Rectal smooth muscle tissue (tissue), 1 donor: ENCODE measurements around the gene PTBP1.

ENCODE experiments used
- H3K27ac ChIP-seq: one replicate; pipeline ENCODE4 v1.7.0; 2013; ENCODE audit warnings: low read depth, low read length, inconsistent platforms
- H3K27me3 ChIP-seq: one replicate; pipeline ENCODE4 v1.7.0; 2013; ENCODE audit warnings: low read length; ENCODE audit not compliant: control insufficient read depth, insufficient read depth
- H3K36me3 ChIP-seq: one replicate; pipeline ENCODE4 v1.7.0; 2013; ENCODE audit warnings: low read length; ENCODE audit not compliant: control insufficient read depth, insufficient read depth
- H3K4me1 ChIP-seq: one replicate; pipeline ENCODE4 v1.7.0; 2013; ENCODE audit warnings: low read length; ENCODE audit not compliant: control insufficient read depth, insufficient read depth
- H3K4me3 ChIP-seq: one replicate; pipeline ENCODE4 v1.7.0; 2013; ENCODE audit warnings: low read length
- H3K9ac ChIP-seq: one replicate; pipeline ENCODE4 v1.7.0; 2013; ENCODE audit warnings: low read length

PTBP1 gene

DNA sequence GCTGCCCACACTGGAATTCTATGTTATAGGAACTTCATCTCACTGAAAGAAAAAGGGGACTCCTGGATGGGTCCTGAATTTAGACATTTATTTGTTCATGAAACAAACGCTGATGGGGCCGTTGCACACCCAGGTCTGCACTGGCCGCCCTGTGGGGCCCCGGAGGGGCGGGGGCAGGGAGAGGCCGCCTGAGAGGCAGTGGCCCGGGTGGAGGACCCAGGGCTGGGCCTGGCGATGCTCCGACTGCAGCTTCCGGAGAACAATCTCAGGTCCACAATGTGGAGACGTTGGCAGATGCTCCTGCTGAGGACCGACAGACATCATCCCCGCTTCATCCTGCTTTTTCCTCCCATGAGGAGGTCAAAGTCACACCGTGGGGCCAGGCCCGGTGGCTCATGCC lies 16.3 kb upstream of the PTBP1 start:
- Histone ChIP-seq H3K4me1 (no peaks in the 10 kb centered on the region), H3K4me3 (no peak overlapping the region)

DNA sequence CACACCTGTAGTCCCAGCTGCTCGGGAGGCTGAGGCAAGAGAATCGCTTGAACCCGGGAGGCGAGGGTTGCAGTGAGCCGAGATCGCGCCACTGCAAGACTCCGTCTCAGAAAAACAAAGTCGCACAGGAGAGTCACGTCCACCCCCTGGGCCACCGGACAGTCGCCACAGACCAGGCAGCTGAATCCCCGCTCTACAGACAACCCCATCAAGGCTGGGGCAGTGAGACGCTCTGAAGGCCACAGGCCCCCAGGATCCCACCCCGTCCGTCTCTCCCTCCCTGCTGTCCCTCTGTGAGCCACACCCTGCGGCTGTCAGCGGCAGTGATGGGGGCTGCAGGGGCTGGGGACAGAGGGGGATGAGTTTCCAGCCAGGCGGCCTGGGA lies 15.5 kb upstream of the PTBP1 start:
- Histone ChIP-seq H3K4me1 (no peaks in the 10 kb centered on the region), H3K36me3 (no peaks in the 10 kb centered on the region), H3K27me3 (no peaks in the 10 kb centered on the region), H3K27ac (no peak overlapping the region), H3K4me3 (no peak overlapping the region), H3K9ac (no peak overlapping the region)

More for the DNA sequence above, 16.3 kb upstream of the PTBP1 start:
- Histone ChIP-seq H3K27me3 (no peaks in the 10 kb centered on the region), H3K9ac (no peak overlapping the region), H3K36me3 (no peaks in the 10 kb centered on the region), H3K27ac (no peak overlapping the region)

DNA sequence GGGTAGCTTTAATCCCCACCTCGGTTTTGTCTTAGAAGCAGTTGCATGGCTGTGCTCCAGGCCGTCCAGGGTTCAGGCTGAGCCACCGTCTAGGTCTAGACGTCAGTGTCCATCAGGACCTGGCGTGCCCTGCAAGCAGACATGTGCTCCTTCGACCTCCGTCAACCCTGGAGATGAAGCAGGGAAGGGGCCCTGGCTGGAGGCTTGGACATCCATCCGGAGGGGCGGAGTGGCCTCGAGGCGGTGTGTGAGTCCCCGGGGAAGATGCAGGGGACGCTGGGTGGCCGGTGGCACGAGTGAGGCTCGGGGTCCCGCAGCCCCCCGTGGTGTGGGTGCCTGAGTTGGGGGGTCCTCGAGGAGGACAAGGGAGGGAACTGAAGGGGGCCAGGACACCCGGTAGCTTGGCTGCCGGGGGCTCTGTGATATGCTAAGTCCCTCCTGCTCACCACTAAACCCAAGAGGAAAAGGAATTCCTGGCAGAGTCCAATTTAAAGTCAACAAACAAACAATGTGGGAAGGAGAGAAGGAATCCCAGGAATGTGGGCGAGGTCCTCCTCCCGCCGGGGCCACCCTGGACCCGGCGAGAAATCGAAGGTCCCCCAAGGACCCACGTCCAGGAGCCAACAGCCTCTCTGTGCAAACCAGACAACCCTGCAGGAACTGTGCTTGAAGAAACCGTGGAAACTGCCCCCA lies 14.9 kb upstream of the PTBP1 start:
- Histone ChIP-seq H3K27ac (no peak overlapping the region), H3K4me1 (no peaks in the 10 kb centered on the region), H3K36me3 (no peaks in the 10 kb centered on the region), H3K4me3 (no peak overlapping the region), H3K9ac (no peak overlapping the region), H3K27me3 (no peaks in the 10 kb centered on the region)

DNA sequence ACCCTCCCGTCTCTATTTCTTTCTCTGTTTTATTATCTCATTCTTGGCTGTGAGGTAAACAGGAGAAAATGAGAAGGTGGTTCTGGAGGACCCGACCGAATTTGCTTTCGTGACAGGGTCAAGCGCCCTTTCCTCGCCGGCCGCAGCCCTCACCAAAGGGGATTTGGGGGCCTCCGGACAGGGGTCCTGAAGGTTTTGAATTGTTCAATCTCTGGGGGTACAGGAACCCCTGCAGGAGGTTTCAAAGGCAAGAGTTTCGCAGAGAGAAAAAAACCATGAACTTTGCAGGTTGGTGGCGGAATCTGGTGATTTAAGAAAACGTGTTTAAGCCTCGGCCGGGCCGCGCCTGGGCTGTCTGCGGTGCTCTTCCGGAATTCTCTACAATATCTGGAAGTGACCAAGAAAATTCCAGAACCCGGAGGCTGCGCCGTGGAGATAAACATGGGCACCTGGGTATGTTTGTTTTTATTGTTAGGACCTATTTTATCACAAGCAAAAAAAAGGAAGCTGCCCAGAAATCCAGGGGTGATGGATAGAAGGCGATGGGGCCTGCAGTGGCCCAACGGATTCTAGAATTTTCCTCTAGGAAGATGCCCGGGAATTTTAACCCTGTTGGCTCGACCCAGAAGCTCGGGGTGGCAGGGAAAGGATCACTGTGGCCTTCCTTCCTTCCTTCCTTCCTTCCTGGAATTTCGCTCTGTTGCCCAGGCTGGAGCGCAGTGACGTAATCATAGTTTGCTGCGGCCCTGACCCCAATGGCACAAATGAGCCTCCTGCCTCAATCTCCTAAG lies 14.2 kb upstream of the PTBP1 start:
- Histone ChIP-seq H3K4me3 (no peak overlapping the region), H3K27me3 (no peaks in the 10 kb centered on the region), H3K27ac (no peak overlapping the region)

DNA sequence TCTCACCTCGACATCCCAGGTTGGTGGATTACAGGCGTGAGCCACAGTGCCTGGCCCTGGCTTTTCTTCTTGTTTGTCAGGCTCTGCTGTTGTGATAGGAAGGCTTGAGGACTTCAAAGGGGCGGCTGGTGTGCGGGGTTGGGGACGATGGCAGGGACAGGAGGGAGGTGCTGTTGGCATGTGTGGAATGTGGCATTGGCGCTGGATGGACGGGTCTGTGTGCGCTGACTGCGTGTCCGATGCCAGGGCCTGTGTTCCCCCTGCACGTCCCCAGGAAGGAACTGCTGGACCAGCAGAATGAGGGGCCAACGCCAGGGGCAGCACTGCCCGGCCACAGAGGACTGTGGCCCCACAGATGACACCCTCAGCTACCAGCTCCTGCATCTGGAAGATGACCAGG lies 12.7 kb upstream of the PTBP1 start:
- Histone ChIP-seq H3K27me3 (no peaks in the 10 kb centered on the region), H3K9ac (no peak overlapping the region), H3K4me3 (no peak overlapping the region), H3K4me1 (no peaks in the 10 kb centered on the region), H3K27ac (no peak overlapping the region), H3K36me3 (no peaks in the 10 kb centered on the region)

More for the DNA sequence above, 14.2 kb upstream of the PTBP1 start:
- no peak overlapping the region for H3K9ac ChIP-seq
- no peaks in the 10 kb centered on the region for H3K36me3 ChIP-seq
- H3K4me1 ChIP-seq, result no peaks in the 10 kb centered on the region

DNA sequence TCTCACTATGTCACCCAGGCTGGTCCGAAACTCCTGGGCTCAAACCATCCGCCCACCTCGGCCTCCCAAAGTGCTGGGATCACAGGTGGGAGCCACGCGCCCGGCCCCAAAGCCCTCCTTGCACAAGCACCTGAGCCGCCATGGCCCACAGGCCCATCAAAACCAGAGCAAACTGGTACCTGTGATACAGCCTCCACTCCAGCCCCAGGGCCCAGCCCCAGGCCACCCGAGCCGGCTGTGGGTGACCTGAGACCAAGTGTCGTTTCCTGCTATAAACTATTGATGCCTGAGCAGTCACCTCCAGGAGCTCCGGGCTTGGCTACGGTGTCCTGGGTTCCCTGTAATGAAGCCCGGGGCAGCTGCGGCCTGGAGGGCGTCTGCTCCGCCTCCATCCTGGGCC lies 9.7 kb upstream of the PTBP1 start:
- Histone ChIP-seq H3K27me3 (no peaks in the 10 kb centered on the region), H3K9ac (no peak overlapping the region), H3K27ac (no peak overlapping the region), H3K4me3 (no peak overlapping the region), H3K4me1 (no peaks in the 10 kb centered on the region), H3K36me3 (no peaks in the 10 kb centered on the region)

DNA sequence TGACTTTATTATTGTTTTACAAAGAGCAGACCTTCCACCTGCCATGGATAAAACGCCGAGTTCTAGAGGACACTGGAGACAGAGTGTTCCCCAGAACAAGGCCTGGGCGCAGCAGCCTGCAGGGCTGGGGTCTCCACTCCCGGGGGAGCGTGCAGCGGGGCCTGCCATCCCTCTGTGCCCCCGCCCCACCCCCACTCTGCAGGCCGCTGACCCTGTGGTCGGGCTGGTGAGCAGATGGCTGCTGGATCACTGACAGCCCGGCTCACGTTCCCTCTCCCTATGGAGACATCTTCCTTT lies 8.6 kb upstream of the PTBP1 start:
- no peak overlapping the region for H3K27ac ChIP-seq
- H3K4me1 ChIP-seq, result no peaks in the 10 kb centered on the region
- no peaks in the 10 kb centered on the region for H3K27me3 ChIP-seq
- no peaks in the 10 kb centered on the region for H3K36me3 ChIP-seq
- no peak overlapping the region for H3K9ac ChIP-seq
- no peak overlapping the region for H3K4me3 ChIP-seq

DNA sequence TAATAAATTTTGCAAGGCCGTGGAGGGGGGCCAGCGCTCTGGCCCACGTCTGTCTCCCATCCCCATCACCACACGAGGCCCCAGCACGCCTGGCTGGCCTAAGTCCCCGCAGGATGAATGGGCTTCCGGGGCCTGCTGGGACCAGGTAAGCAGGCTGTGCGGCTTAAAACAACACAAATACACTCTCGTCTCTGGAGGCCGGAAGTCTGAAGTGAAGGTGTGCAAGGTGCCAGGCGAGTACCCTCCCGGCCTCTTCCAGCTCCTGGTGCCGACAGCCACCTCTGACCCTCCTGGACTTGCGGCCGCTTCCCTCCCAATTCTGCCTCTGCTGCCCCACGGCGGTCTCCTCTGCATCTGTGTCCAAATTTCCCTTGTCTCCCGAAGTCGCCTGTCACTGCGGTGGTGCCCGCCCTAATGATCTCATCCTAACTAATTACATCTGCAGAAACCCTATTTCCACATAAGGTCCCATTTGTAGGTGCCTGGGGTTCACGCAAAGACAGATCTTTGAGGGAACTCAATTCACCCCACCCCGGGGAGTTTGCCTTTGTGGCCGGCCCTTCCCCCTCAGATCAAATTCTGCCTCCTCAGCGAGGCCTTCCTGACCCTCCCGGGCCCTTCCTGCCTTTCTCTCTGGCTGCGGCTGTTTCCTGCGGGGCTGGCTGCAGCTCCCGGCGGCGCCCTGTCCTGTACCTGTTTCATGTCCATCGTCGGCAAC lies 8.1 kb upstream of the PTBP1 start:
- H3K27me3 ChIP-seq, result no peaks in the 10 kb centered on the region
- no peak overlapping the region for H3K27ac ChIP-seq
- H3K4me1 ChIP-seq, result no peaks in the 10 kb centered on the region
- H3K9ac ChIP-seq, result no peak overlapping the region
- no peak overlapping the region for H3K4me3 ChIP-seq
- H3K36me3 ChIP-seq, result no peaks in the 10 kb centered on the region

DNA sequence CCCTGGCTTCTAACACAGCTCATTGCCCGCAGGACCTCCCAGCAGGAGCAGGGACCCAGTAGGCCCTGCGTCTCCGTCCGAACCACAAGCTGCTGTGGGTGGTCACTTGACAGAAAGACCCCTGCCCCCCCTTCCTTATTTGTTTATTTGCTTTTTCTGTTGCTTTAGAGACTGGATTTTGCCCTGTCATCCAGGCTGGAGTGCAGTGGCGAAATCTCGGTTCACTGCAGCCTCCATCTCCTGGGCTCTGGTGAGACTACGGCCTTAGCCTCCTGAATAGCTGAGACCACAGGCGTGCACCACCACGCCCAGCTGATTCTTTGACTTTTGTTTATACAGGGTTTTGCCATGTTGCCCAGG lies 7.6 kb upstream of the PTBP1 start:
- Histone ChIP-seq H3K4me3 (no peak overlapping the region), H3K9ac (no peak overlapping the region), H3K36me3 (no peaks in the 10 kb centered on the region), H3K4me1 (no peaks in the 10 kb centered on the region), H3K27me3 (no peaks in the 10 kb centered on the region), H3K27ac (no peak overlapping the region)

DNA sequence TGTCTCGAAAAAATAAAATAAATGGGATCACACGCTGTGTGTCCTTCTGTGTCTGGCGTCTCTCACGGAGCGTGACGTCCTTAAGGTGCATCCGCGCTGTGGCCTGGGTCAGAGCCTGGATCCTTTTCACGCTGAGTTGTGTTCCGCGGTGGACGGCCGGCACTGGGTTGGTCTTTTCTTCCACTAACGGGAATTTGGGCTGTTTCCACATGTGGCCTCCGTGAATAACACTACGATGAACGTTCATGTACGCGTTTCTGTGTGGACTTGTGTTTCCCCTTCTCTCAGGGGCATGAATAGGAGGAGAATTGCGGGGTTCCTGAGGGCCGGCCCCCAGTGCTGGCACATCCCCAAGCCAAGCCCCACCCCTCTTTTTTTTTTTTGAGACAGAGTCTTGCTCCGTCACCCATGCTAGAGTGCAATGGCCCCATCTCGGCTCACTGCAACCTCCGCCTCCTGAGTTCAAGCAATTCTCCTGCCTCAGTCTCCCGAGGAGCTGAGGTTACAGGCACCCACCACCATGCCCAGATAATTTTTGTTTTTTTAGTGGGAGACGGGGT lies 6.2 kb upstream of the PTBP1 start:
- Histone ChIP-seq H3K4me1 (no peaks in the 10 kb centered on the region), H3K27ac (no peak overlapping the region), H3K27me3 (no peaks in the 10 kb centered on the region)

DNA sequence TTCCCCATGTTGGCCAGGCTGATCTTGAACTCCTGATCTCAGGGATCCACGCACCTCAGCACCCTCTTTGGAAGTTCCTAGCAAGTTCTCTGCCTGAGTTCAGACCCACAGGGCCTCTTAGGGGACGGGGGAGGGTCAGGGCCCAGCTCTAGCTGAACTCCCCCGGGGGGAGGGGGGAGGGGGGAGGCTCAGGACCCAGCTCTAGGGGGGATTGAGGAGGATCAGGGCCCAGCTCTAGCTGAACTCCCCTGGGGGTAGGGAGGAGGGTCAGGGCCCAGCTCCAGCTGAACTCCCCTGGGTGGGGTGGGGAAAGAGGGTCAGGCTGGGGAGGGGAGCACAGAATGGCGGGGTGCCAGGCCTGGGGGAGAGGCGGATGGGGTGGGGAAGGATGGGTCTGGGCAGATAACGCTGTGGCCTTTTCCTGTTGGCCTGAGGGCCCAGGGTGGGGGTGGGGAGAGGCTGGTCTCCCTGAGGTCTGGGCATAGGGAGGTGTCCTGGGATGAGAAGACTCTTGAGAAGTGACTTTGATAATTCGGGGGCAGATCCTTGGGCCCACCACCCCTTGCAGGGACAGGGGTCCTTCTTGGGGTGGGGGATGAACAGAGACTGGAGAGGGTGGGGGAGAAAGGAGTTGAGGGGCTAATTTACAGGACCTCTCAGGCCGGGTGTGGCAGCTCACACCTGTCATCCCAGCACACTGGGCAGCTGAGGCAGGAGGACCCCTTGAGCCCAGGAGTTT lies 5.5 kb upstream of the PTBP1 start:
- H3K36me3 ChIP-seq, result no peaks in the 10 kb centered on the region
- no peaks in the 10 kb centered on the region for H3K4me1 ChIP-seq
- no peak overlapping the region for H3K4me3 ChIP-seq
- H3K27ac ChIP-seq, result no peak overlapping the region
- H3K27me3 ChIP-seq, result no peaks in the 10 kb centered on the region
- no peak overlapping the region for H3K9ac ChIP-seq

More for the DNA sequence above, 6.2 kb upstream of the PTBP1 start:
- Histone ChIP-seq H3K9ac (no peak overlapping the region), H3K4me3 (no peak overlapping the region), H3K36me3 (no peaks in the 10 kb centered on the region)

DNA sequence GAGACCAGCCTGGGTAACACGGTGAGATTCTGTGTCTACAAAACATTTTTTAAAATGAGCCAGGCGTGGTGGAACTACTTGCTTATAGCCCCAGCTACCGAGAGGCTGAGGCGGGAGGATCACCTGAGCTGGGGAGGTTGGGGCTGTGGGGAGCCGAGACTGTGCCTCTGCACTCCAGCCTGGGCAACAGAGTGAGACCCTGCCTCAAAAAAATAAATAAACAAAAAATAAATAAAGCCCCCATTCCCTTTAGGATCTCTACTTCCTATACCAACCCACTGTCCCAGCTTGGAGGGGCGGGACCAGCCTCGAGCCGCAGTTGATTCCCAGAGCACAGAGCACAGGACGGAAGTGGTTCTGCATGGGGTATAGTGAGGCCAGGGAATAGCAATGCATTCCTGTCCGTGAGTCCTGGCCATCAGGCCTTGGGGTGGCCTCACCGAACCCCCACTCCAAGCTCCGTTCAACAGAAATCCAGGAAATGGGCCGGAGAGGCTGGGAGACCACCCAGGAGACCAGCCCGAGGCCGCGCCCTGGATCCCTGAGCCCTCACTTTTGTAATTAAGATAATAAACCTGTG lies 4.9 kb upstream of the PTBP1 start:
- Histone ChIP-seq H3K4me3 (no peak overlapping the region), H3K4me1 (no peaks in the 10 kb centered on the region), H3K27me3 (no peaks in the 10 kb centered on the region), H3K9ac (no peak overlapping the region), H3K27ac (no peak overlapping the region), H3K36me3 (no peaks in the 10 kb centered on the region)
